IPS-11a (cell line): ENCODE results near the gene MBLAC1.

Experiments used
- H3K4me3 ChIP-seq: one replicate; pipeline ENCODE4 v1.5.1; 2013; ENCODE audit warnings: low read depth, low read length, control low read depth

The MBLAC1 gene

GRCh38 chr7:100169147-100169850, 42.5 kb downstream of the MBLAC1 start:
- H3K4me3 ChIP-seq, result no peak overlapping the region

- H3K4me3 ChIP-seq, result no peak overlapping the region
Observed at GRCh38 chr7:100170101-100170897, 43.5 kb downstream of the MBLAC1 start.

GRCh38 chr7:100171087-100171681, 44.4 kb downstream of the MBLAC1 start:
- H3K4me3 ChIP-seq, result peak overlapping the region; percentile 37

GRCh38 chr7:100171840-100172239, 45.1 kb downstream of the MBLAC1 start:
- peak overlapping the region; percentile 27 for H3K4me3 ChIP-seq

- H3K4me3 ChIP-seq, result no peak overlapping the region
Observed at GRCh38 chr7:100173806-100174495, 47.2 kb downstream of the MBLAC1 start.

- H3K4me3 ChIP-seq, result no peak overlapping the region
Observed at GRCh38 chr7:100174582-100174981, 47.8 kb downstream of the MBLAC1 start.

- H3K4me3 ChIP-seq, result no peak overlapping the region
Observed at GRCh38 chr7:100175296-100175935, 48.6 kb downstream of the MBLAC1 start.

- H3K4me3 ChIP-seq, result peak overlapping the region; percentile 83
Observed at GRCh38 chr7:100176096-100177044, 49.6 kb downstream of the MBLAC1 start.

- peak within 1 kb of the TSS; percentile 83 for H3K4me3 ChIP-seq
Observed at GRCh38 chr7:100177045-100178001, 50.6 kb downstream of the MBLAC1 start, which contains the start of the genes GPC2 and STAG3. GPC2 (minus strand) TSS chr7:100177381; CDS start chr7:100177199, 182 bp downstream. STAG3 (plus strand) TSS chr7:100177918; CDS start chr7:100180557, 2,639 bp downstream.
